Fibroblast of the aortic adventitia (primary cell): ENCODE data around the gene ALPK3. TPM values are rescaled to one million over a fixed set of nuclear protein-coding genes. Genes with fewer than 3 reads are reported as not detected.
A peak's percentile ranks its signal among the peaks of the same experiment; 100 is the strongest.

Source experiments
- DNase-seq: peaks from one replicate; pipeline ENCODE4 v3.0.0-alpha.2; 2010; ENCODE audit warnings: low read depth
- H3K4me3 ChIP-seq: 2 replicates; pipeline ENCODE4 v1.5.1; 2011; ENCODE audit warnings: low read depth, mild to moderate bottlenecking, control low read depth, low read length, moderate library complexity
- CTCF ChIP-seq: IDR thresholded peaks from 2 replicates; pipeline ENCODE4 v1.5.1; 2011; ENCODE audit warnings: mild to moderate bottlenecking, low read length, control low read depth, inconsistent platforms; ENCODE audit not compliant: insufficient read depth
- total RNA-seq: library from RNA; depleted of rRNA; stranded (reverse); fragments of >200 nt; gene quantifications from 2 replicates; pipeline ENCODE4 v1.2.3, GENCODE V29; 2012; ENCODE audit warnings: low replicate concordance

Gene ALPK3
- total RNA-seq, 1 donor: 0.18 TPM

- no peak for DNase-seq
- H3K4me3 ChIP-seq: no peak overlapping the region
- no peak for TF ChIP-seq CTCF
These were observed 4.4 kb downstream of the ALPK3 start for GRCh38 chr15:84821501-84822021.

- no peak for TF ChIP-seq CTCF
- DNase-seq: no peak
- no peak overlapping the region for H3K4me3 ChIP-seq
These were observed 5.6 kb downstream of the ALPK3 start for GRCh38 chr15:84822653-84823281.

DNA sequence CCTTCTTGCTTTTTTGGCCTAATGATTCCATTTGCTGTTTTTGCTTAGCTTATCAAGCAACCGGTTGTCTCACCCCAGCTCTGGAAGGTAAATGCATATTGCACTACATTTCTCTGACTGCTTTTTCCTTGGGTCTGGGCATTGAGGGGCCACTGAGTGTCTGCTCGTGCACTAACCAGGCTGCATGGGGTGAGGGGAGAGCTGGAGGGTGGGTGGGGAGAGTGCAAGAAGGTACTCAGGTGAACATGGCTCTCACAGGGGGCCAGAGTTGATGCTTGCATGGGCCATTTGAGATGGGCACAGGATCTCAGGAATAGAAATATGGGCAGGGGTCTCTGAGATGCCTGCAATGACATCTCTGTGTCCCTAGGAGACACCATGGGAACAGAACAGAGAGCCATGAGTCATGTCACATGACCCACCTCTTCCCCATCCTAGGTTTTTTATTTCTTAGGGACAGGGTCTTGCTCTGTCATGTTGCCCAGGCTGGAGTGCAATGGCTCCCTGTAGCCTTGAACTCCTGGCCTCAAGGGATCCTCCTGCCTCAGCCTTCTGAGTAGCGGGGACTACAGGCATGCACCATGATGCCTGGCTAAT is 6.2 kb downstream of the ALPK3 start:
- DNase-seq: no peak
- no peak for TF ChIP-seq CTCF
- H3K4me3 ChIP-seq: no peak overlapping the region

GRCh38 chr15:84824260-84825007 is 7.3 kb downstream of the ALPK3 start:
- TF ChIP-seq CTCF: no peak
- peak; percentile 85 for DNase-seq
- no peak overlapping the region for H3K4me3 ChIP-seq

DNA sequence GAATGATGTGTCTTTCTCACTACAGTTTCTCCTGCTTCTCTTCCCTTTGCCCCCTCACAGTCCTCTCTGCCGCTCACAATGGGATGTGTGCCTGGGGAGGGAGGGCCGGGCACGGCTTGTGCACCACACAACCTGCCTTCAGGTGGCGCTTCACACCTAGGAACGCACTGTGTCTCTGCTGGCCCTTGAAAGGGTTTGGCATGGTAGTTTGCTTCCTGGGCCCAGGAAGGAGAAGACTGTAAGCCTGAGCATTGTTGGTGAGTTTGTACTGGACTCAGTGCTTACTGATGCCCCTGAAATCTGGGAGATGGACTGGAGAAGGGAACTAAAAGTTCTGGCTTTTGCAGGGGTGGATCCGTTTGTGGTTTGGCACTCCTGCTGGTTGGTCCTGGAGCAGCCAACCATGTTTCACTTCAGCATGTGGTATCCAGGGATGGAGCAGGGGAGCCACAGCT is 9.2 kb downstream of the ALPK3 start:
- TF ChIP-seq CTCF: peak; percentile 19
- DNase-seq: peak; percentile 49

DNA sequence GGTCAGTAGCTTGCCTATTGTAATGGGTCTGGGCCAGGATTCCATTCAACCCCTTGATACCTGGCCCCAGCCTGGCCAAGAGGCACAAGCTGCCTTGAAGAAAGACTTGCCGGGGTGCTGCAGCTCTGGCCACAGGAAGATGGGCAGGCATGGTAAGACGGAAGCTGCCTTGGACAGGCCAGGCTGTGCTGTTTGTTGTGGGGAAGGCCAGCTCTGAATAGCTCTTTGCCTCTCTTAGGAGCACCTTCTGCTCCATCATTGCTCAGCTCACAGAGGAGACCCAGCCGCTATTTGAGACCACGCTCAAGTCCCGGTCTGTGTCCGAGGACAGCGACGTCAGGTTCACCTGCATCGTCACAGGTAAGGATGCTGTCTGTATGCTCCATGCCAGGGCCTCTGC is 10.1 kb downstream of the ALPK3 start:
- TF ChIP-seq CTCF: no peak
- no peak for DNase-seq
- H3K4me3 ChIP-seq: no peak overlapping the region

More for the DNA sequence above, 9.2 kb downstream of the ALPK3 start:
- no peak overlapping the region for H3K4me3 ChIP-seq
